ENCODE measurements around the gene TESK2.

Gene TESK2

GRCh38 chr1:45331436-45332345 is 159.3 kb downstream of the TESK2 start:
- peaks cover 4% of the 10 kb centered on the region for H3K79me1 ChIP-seq (ENCODE audit: low read depth, low read length)
- no peak overlapping the region for H2BK12ac ChIP-seq (ENCODE audit: low read length)
- H3K4me2 ChIP-seq (ENCODE audit: insufficient read depth, low read length, poor library complexity, severe bottlenecking), result no peak overlapping the region
- no peak overlapping the region for H2AK5ac ChIP-seq (ENCODE audit: low read depth, low read length)
- no peak for DNase-seq (ENCODE audit: low spot score)
- H3K9me3 ChIP-seq (replicated peaks in 1 of 2; ENCODE audit: control insufficient read depth in 2 of 2, insufficient read depth in 1 of 2, low read depth in 1 of 2, low read length in 2 of 2), result no peaks in the 10 kb centered on the region
- no peak overlapping the region for H3K4ac ChIP-seq (ENCODE audit: low read length)
- peak overlapping the region in 1 of 2 donors; percentile 32 for H3K4me3 ChIP-seq (ENCODE audit: low read length in 2 of 2)
- H3K36me3 ChIP-seq (replicated peaks in 1 of 2; ENCODE audit: control insufficient read depth in 2 of 2, insufficient read depth in 2 of 2, low read length in 2 of 2), result peaks cover 28 to 77% of the 10 kb centered on the region in 2 donors
- H3K14ac ChIP-seq (ENCODE audit: low read length), result no peak overlapping the region
- no peak overlapping the region for H3K9ac ChIP-seq (ENCODE audit: low read depth, low read length, poor library complexity)
- no peak overlapping the region for H2BK5ac ChIP-seq (ENCODE audit: low read length)
- WGBS, 2 donors (ENCODE audit: extremely low coverage in 2 of 2, insufficient read length in 2 of 2, insufficient replicate concordance in 1 of 2), result no CpG with 5 or more reads among the region's 18 CpGs
- H3K18ac ChIP-seq (ENCODE audit: low read length), result no peak overlapping the region
- H3K27ac ChIP-seq (replicated peaks; ENCODE audit: low read length), result no peak overlapping the region
- H2BK15ac ChIP-seq (ENCODE audit: low read length), result no peak overlapping the region
- no peak overlapping the region for H2BK120ac ChIP-seq (ENCODE audit: low read depth, low read length)
- no peak overlapping the region for H4K8ac ChIP-seq (ENCODE audit: low read depth, low read length)
- no peak overlapping the region for H4K91ac ChIP-seq (ENCODE audit: low read depth, low read length, poor library complexity)
- no peak overlapping the region for H3K23ac ChIP-seq (ENCODE audit: low read depth, low read length, poor library complexity)
- H2AFZ ChIP-seq (ENCODE audit: low read length), result no peak overlapping the region
- no peaks in the 10 kb centered on the region for H3K27me3 ChIP-seq (ENCODE audit: control insufficient read depth in 3 of 3, insufficient read depth in 3 of 3, low read depth in 1 of 3, low read length in 3 of 3)
- H3K4me1 ChIP-seq (ENCODE audit: control insufficient read depth in 2 of 2, insufficient read depth in 1 of 2, low read depth in 1 of 2, low read length in 2 of 2), result peaks cover 0 to 21% of the 10 kb centered on the region in 2 donors

- H3K79me1 ChIP-seq (ENCODE audit: low read depth, low read length), result peaks cover 4% of the 10 kb centered on the region
- H3K4ac ChIP-seq (ENCODE audit: low read length), result peak overlapping the region; percentile 70
- H2AK5ac ChIP-seq (ENCODE audit: low read depth, low read length), result no peak overlapping the region
- H3K36me3 ChIP-seq (replicated peaks in 1 of 2; ENCODE audit: control insufficient read depth in 2 of 2, insufficient read depth in 2 of 2, low read length in 2 of 2), result peaks cover 28 to 73% of the 10 kb centered on the region in 2 donors
- no CpG with 5 or more reads among the region's 4 CpGs for WGBS, 2 donors (ENCODE audit: extremely low coverage in 2 of 2, insufficient read length in 2 of 2, insufficient replicate concordance in 1 of 2)
- no peak overlapping the region for H4K91ac ChIP-seq (ENCODE audit: low read depth, low read length, poor library complexity)
- no peak for DNase-seq (ENCODE audit: low spot score)
- H3K23ac ChIP-seq (ENCODE audit: low read depth, low read length, poor library complexity), result no peak overlapping the region
- no peak overlapping the region for H2BK15ac ChIP-seq (ENCODE audit: low read length)
- no peak overlapping the region for H4K8ac ChIP-seq (ENCODE audit: low read depth, low read length)
- no peak overlapping the region for H3K18ac ChIP-seq (ENCODE audit: low read length)
- H3K27ac ChIP-seq (replicated peaks; ENCODE audit: low read length), result peak overlapping the region; percentile 64
- no peak overlapping the region for H3K4me2 ChIP-seq (ENCODE audit: insufficient read depth, low read length, poor library complexity, severe bottlenecking)
- no peak overlapping the region for H2BK120ac ChIP-seq (ENCODE audit: low read depth, low read length)
- H3K27me3 ChIP-seq (ENCODE audit: control insufficient read depth in 3 of 3, insufficient read depth in 3 of 3, low read depth in 1 of 3, low read length in 3 of 3), result no peaks in the 10 kb centered on the region
- no peak overlapping the region for H3K4me3 ChIP-seq (ENCODE audit: low read length in 2 of 2)
- H3K9me3 ChIP-seq (replicated peaks in 1 of 2; ENCODE audit: control insufficient read depth in 2 of 2, insufficient read depth in 1 of 2, low read depth in 1 of 2, low read length in 2 of 2), result peaks cover 0 to 2% of the 10 kb centered on the region in 2 donors
- H2BK12ac ChIP-seq (ENCODE audit: low read length), result no peak overlapping the region
- no peak overlapping the region for H3K14ac ChIP-seq (ENCODE audit: low read length)
- no peak overlapping the region for H2BK5ac ChIP-seq (ENCODE audit: low read length)
- H3K4me1 ChIP-seq (ENCODE audit: control insufficient read depth in 2 of 2, insufficient read depth in 1 of 2, low read depth in 1 of 2, low read length in 2 of 2), result peaks cover 0 to 25% of the 10 kb centered on the region in 2 donors
- no peak overlapping the region for H3K9ac ChIP-seq (ENCODE audit: low read depth, low read length, poor library complexity)
- H2AFZ ChIP-seq (ENCODE audit: low read length), result no peak overlapping the region
Measured at GRCh38 chr1:45329445-45329844, 161.5 kb downstream of the TESK2 start.

DNA sequence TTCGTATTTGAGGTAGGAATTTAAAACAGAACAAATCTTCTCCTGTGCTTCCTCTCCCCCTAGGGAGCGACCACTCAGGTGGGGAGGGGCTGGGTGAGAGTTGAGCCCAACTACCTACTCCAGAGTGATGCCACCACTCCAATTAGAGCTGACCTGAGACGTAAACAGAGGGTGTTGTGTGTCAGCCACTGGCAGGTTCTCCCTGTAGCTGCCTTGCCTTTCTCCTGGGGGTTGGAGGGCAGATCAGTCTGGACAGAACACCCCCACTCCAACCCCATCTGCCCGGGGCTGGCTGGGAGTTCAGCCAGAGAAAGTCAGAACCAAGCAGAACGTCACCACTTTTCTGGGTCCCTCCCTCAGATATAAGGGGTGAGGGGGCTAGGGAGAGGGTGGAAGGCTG is 162.3 kb downstream of the TESK2 start:
- H4K91ac ChIP-seq (ENCODE audit: low read depth, low read length, poor library complexity), result no peak overlapping the region
- no peaks in the 10 kb centered on the region for H3K27me3 ChIP-seq (ENCODE audit: control insufficient read depth in 3 of 3, insufficient read depth in 3 of 3, low read depth in 1 of 3, low read length in 3 of 3)
- peaks cover 4% of the 10 kb centered on the region for H3K79me1 ChIP-seq (ENCODE audit: low read depth, low read length)
- no CpG with 5 or more reads among the region's 5 CpGs for WGBS, 2 donors (ENCODE audit: extremely low coverage in 2 of 2, insufficient read length in 2 of 2, insufficient replicate concordance in 1 of 2)
- no peak overlapping the region for H4K8ac ChIP-seq (ENCODE audit: low read depth, low read length)
- DNase-seq (ENCODE audit: low spot score), result no peak
- no peak overlapping the region for H2BK120ac ChIP-seq (ENCODE audit: low read depth, low read length)
- H3K4me2 ChIP-seq (ENCODE audit: insufficient read depth, low read length, poor library complexity, severe bottlenecking), result no peak overlapping the region
- H2BK12ac ChIP-seq (ENCODE audit: low read length), result no peak overlapping the region
- no peak overlapping the region for H3K14ac ChIP-seq (ENCODE audit: low read length)
- peaks cover 24 to 65% of the 10 kb centered on the region in 2 donors for H3K36me3 ChIP-seq (replicated peaks in 1 of 2; ENCODE audit: control insufficient read depth in 2 of 2, insufficient read depth in 2 of 2, low read length in 2 of 2)
- H3K9ac ChIP-seq (ENCODE audit: low read depth, low read length, poor library complexity), result no peak overlapping the region
- H2AFZ ChIP-seq (ENCODE audit: low read length), result no peak overlapping the region
- H3K27ac ChIP-seq (replicated peaks; ENCODE audit: low read length), result peak overlapping the region; percentile 11
- peaks cover 0 to 3% of the 10 kb centered on the region in 2 donors for H3K9me3 ChIP-seq (replicated peaks in 1 of 2; ENCODE audit: control insufficient read depth in 2 of 2, insufficient read depth in 1 of 2, low read depth in 1 of 2, low read length in 2 of 2)
- no peak overlapping the region for H3K4ac ChIP-seq (ENCODE audit: low read length)
- H2BK5ac ChIP-seq (ENCODE audit: low read length), result no peak overlapping the region
- no peak overlapping the region for H3K23ac ChIP-seq (ENCODE audit: low read depth, low read length, poor library complexity)
- peaks cover 0 to 25% of the 10 kb centered on the region in 2 donors for H3K4me1 ChIP-seq (ENCODE audit: control insufficient read depth in 2 of 2, insufficient read depth in 1 of 2, low read depth in 1 of 2, low read length in 2 of 2)
- no peak overlapping the region for H2BK15ac ChIP-seq (ENCODE audit: low read length)
- H3K4me3 ChIP-seq (ENCODE audit: low read length in 2 of 2), result no peak overlapping the region
- H3K18ac ChIP-seq (ENCODE audit: low read length), result no peak overlapping the region
- H2AK5ac ChIP-seq (ENCODE audit: low read depth, low read length), result no peak overlapping the region

All from neuronal stem cell (in vitro differentiated cells).